Right lung (tissue), 5 donors: ENCODE results near the gene LIMS2. TPM values are rescaled to one million over a fixed set of nuclear protein-coding genes. Genes with fewer than 3 reads are reported as not detected.

Source experiments
- polyA plus RNA-seq, 5 donors: library from polyadenylated mRNA; unstranded; fragments of 120-200 nt; gene quantifications; one replicate each; pipeline versions ENCODE4 v1.2.1 to v1.2.3, GENCODE V29; 2013; ENCODE audit warnings: inconsistent platforms in 1 of 5, low replicate concordance in 1 of 5; ENCODE audit not compliant: insufficient read length in 5 of 5, insufficient read depth in 1 of 5

LIMS2 gene
- polyA plus RNA-seq, 5 donors: 19.1 to 36.9 (median 25.1) TPM

Other genes starting within 250 kb of the LIMS2 start
- 10 to 100 TPM; 52.0 to 73.5 (median 66.0) TPM for gene IWS1, start 149.0 kb downstream of the LIMS2 start, polyA plus RNA-seq
- gene MYO7B, start 139.8 kb downstream of the LIMS2 start, polyA plus RNA-seq: 1 to 10 TPM in 2 of 5 donors, under 1 TPM in 3; 0.51 to 1.2 (median 0.70) TPM
- 1 to 10 TPM in 3 of 5 donors, under 1 TPM in 2; 0.74 to 3.3 (median 1.3) TPM for gene GPR17, start 29.4 kb downstream of the LIMS2 start, polyA plus RNA-seq
- gene SFT2D3, start 26.0 kb upstream of the LIMS2 start, polyA plus RNA-seq: 1 to 10 TPM in 1 of 5 donors, not detected in 4; 1.6 TPM
- 10 to 100 TPM; 42.1 to 61.9 (median 54.5) TPM for gene WDR33, start 135.6 kb upstream of the LIMS2 start, polyA plus RNA-seq
- 10 to 100 TPM; 32.5 to 38.0 (median 35.3) TPM for gene POLR2D, start 182.6 kb upstream of the LIMS2 start, polyA plus RNA-seq
- gene AMMECR1L, start 210.4 kb upstream of the LIMS2 start, polyA plus RNA-seq: 10 to 100 TPM; 20.9 to 25.2 (median 23.5) TPM